Glutamatergic neuron (in vitro differentiated cells): ENCODE measurements around the gene ANO2. TPM values are rescaled to one million over a fixed set of nuclear protein-coding genes. Genes with fewer than 3 reads are reported as not detected.

ENCODE experiments used
- DNase-seq: peaks from one replicate; pipeline ENCODE4 v3.0.0; 2022
- H3K27ac Mint-ChIP-seq: one replicate; pipeline ENCODE4 v1.8.0; 2020; ENCODE audit warnings: mild to moderate bottlenecking, mixed read lengths, inconsistent platforms; ENCODE audit not compliant: unreplicated experiment
- H3K27me3 Mint-ChIP-seq: one replicate; pipeline ENCODE4 v1.8.0; 2020; ENCODE audit warnings: mild to moderate bottlenecking, moderate library complexity, mixed read lengths, inconsistent platforms; ENCODE audit not compliant: unreplicated experiment
- H3K36me3 Mint-ChIP-seq: one replicate; pipeline ENCODE4 v1.8.0; 2020; ENCODE audit warnings: mild to moderate bottlenecking, mixed read lengths, inconsistent platforms; ENCODE audit not compliant: unreplicated experiment
- H3K4me1 Mint-ChIP-seq: one replicate; pipeline ENCODE4 v1.8.0; 2020; ENCODE audit warnings: mild to moderate bottlenecking, low read depth, mixed read lengths, inconsistent platforms; ENCODE audit not compliant: unreplicated experiment
- H3K4me3 Mint-ChIP-seq: one replicate; pipeline ENCODE4 v1.8.0; 2020; ENCODE audit warnings: mild to moderate bottlenecking, mixed read lengths, inconsistent platforms; ENCODE audit not compliant: unreplicated experiment
- H3K9me3 Mint-ChIP-seq: one replicate; pipeline ENCODE4 v1.8.0; 2020; ENCODE audit warnings: mild to moderate bottlenecking, moderate library complexity, mixed read lengths, inconsistent platforms; ENCODE audit not compliant: unreplicated experiment
- total RNA-seq: library from RNA; stranded (reverse); fragmentation: NEBNext Ultra II Directional; extraction: Animal tissue kit (Norgen Biotek cat#: 25700); gene quantifications from one replicate; pipeline ENCODE4 v1.2.1, GENCODE V29; 2021; ENCODE audit not compliant: unreplicated experiment
- TF ChIP-seq, protein P1 (sequence below): fragments of 200-600 bp; sonication (generic); IDR thresholded peaks from one replicate; pipeline ENCODE4 v1.5.0; 2021; ENCODE audit not compliant: partially characterized antibody, unreplicated experiment

Gene ANO2
- total RNA-seq, 1 donor from 2014 or later, result not detected

GRCh38 chr12:5637698-5638097 lies 307.4 kb downstream of the ANO2 start:
- no peak for DNase-seq
- Mint-ChIP-seq H3K4me3 (no peak overlapping the region), H3K27ac (no peak overlapping the region), H3K36me3 (no peaks in the 10 kb centered on the region), H3K27me3 (peaks cover 3% of the 10 kb centered on the region), H3K9me3 (no peaks in the 10 kb centered on the region), H3K4me1 (peaks cover 2% of the 10 kb centered on the region)
- TF ChIP-seq, protein P1, sequence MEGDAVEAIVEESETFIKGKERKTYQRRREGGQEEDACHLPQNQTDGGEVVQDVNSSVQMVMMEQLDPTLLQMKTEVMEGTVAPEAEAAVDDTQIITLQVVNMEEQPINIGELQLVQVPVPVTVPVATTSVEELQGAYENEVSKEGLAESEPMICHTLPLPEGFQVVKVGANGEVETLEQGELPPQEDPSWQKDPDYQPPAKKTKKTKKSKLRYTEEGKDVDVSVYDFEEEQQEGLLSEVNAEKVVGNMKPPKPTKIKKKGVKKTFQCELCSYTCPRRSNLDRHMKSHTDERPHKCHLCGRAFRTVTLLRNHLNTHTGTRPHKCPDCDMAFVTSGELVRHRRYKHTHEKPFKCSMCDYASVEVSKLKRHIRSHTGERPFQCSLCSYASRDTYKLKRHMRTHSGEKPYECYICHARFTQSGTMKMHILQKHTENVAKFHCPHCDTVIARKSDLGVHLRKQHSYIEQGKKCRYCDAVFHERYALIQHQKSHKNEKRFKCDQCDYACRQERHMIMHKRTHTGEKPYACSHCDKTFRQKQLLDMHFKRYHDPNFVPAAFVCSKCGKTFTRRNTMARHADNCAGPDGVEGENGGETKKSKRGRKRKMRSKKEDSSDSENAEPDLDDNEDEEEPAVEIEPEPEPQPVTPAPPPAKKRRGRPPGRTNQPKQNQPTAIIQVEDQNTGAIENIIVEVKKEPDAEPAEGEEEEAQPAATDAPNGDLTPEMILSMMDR, result no peak

- DNase-seq, result no peak
- TF ChIP-seq, protein P1, result no peak
These were observed 308.2 kb downstream of the ANO2 start for GRCh38 chr12:5636907-5637306.

DNA sequence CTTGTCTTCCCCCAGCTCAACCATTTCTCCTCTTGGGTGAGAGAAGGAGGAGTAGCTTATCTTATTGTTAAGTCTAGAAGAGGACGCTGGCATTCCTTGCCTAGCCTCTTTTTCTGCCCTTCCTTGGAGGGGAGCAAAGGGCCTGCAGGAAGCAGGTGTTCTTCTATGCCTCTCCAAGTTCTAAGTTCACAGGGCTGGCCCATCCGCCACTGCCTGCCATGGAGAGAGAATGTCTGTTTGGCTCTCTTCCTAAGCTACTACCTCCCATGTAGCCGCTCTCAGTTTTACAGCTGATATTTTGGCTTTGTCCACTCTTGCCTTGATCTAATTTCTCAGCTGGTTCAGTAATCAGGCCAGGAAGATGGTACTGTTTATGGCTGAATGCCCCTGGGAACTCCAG lies 312.0 kb downstream of the ANO2 start:
- H3K27me3 Mint-ChIP-seq, result peaks cover 4% of the 10 kb centered on the region
- H3K4me1 Mint-ChIP-seq, result peaks cover 3% of the 10 kb centered on the region

More at GRCh38 chr12:5636907-5637306, 308.2 kb downstream of the ANO2 start:
- Mint-ChIP-seq H3K9me3 (no peaks in the 10 kb centered on the region), H3K4me1 (peaks cover 2% of the 10 kb centered on the region), H3K27ac (no peak overlapping the region), H3K27me3 (peaks cover 3% of the 10 kb centered on the region), H3K4me3 (no peak overlapping the region), H3K36me3 (no peaks in the 10 kb centered on the region)

GRCh38 chr12:5632453-5632852 lies 312.6 kb downstream of the ANO2 start:
- Mint-ChIP-seq H3K27ac (no peak overlapping the region), H3K36me3 (no peaks in the 10 kb centered on the region), H3K9me3 (peaks cover 4% of the 10 kb centered on the region), H3K4me3 (no peak overlapping the region), H3K27me3 (peaks cover 4% of the 10 kb centered on the region), H3K4me1 (peaks cover 3% of the 10 kb centered on the region)
- TF ChIP-seq, protein P1, result no peak
- no peak for DNase-seq

More for the DNA sequence above, 312.0 kb downstream of the ANO2 start:
- no peak overlapping the region for H3K27ac Mint-ChIP-seq
- H3K36me3 Mint-ChIP-seq, result no peaks in the 10 kb centered on the region
- no peak for DNase-seq
- H3K9me3 Mint-ChIP-seq, result peaks cover 4% of the 10 kb centered on the region
- TF ChIP-seq, protein P1, result no peak
- no peak overlapping the region for H3K4me3 Mint-ChIP-seq

GRCh38 chr12:5631497-5631896 lies 313.6 kb downstream of the ANO2 start:
- DNase-seq, result no peak
- Mint-ChIP-seq H3K27me3 (peaks cover 4% of the 10 kb centered on the region), H3K9me3 (peaks cover 4% of the 10 kb centered on the region), H3K4me1 (peaks cover 3% of the 10 kb centered on the region), H3K36me3 (no peaks in the 10 kb centered on the region), H3K27ac (no peak overlapping the region), H3K4me3 (no peak overlapping the region)
- TF ChIP-seq, protein P1, result no peak
